Hepatic stellate cell (primary cell): Measurements from ENCODE around the gene SESN1.

Experiments
- DNase-seq: peaks from one replicate; pipeline ENCODE4 v3.0.0; 2011; ENCODE audit warnings: low spot score

The SESN1 gene

DNA sequence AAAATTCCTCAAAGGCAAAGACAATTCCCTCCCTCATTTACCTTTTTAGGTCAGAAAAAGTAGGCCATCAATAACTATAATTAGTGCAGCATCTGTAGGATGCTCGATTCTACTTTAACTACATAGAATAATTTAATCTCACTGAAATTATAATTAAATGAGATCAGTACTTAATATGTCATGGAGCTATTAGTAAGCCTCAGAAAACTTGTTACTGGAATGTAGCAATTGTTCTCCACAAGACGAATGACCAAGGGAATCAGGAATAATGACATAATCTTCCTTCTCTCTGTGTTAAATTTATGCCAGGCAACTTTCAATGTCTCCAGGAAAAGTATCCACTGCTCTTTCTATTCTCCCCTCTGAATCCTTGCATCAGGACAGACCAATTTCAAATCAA lies 34.1 kb downstream of the SESN1 start:
- DNase-seq, result no peak

DNA sequence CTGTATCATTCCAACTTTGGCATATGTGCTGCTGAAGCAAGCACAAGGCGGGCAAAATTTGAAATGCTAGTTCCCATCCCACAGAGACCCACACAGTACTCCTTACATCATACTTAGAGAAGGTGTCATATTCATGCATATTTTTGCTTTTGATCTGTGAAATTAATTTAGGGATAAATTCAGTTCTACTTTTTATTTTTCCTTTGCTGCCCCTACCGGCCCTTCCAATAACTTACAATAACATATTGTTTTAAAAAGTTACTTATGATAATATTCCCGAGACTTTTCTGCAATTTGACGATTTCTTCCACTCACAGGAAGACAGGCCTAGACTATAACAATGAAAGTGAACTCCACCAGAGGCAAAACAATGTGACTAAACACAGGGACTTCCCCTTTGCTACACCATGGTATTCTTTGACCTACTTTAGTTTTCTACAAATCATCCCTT lies 35.0 kb downstream of the SESN1 start:
- no peak for DNase-seq

DNA sequence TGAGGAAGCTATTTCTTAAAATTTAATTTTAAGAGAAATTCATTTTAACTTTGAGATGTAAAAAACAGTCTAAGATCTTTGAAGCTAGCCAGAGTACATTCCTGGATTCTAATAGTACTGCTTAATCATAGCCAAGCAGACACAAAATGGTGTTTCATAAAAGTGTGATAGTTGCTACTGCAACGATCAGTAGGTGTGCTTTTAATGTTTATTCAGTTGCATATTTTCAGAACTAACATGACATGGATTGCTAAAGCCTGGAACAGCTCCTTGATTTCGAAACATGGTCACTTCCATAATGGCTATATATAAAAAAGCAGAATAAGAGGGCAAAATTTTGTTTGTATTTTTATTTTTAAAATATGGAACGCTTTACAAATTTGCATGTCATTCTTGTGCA lies 35.5 kb downstream of the SESN1 start:
- no peak for DNase-seq

DNA sequence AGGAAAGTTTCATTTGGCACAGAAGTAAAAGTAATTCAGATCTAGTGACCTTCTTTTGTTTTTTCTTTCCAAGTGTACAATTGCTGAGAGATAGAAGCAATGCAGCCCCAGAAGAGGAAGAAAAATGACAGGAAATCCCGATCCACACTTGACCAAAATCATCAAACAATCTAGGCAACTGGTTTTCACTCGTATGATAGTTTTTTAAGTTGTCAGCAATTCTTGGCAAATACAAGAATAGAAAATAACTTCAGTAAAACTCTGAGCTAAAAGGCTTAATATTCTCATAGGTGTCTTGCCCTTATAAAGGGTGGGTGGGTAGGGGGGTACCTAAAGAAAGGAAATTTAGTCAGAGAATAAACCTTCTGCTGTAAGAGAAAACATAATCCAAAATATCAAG lies 36.0 kb downstream of the SESN1 start:
- DNase-seq, result no peak

DNA sequence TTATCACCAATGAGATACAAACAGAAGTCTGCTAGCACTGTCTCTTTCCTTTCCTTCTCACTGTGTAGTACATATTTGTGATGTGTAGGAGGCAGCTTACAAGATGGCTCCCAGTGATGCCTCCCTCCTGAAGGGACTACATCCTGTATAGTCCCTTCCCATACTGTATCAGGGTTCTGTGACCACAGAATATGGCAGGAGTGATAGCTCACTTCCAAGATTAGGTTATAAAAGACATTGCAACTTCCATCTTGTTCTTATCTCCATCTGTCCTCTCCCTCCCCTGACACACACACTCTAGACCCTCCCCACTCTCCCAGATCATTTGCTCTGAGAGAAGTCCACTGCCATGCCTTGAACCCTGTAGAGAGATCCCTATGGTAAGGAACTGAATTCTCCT lies 38.0 kb downstream of the SESN1 start:
- DNase-seq, result no peak

DNA sequence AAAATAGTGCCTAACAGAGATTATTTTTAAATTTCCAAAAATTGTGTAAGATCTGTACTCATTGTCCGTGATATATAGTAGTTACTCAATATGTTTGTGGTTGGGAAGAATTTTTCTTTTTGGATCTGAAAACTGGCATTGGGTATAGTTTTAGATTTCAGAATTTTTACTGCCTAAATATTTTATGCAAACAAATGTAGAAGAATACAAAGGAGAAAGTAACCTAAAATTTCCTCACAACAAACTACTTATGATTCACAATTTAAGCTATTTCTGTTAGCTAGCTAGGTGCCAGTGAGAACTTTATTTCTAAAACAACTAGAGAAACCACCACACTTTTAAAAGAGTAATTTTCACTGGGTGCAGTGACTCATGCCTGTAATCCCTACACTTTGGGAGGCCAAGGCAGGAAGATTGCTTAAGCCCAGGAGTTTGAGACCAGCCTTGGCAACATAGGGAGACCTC lies 38.8 kb downstream of the SESN1 start:
- DNase-seq, result no peak

DNA sequence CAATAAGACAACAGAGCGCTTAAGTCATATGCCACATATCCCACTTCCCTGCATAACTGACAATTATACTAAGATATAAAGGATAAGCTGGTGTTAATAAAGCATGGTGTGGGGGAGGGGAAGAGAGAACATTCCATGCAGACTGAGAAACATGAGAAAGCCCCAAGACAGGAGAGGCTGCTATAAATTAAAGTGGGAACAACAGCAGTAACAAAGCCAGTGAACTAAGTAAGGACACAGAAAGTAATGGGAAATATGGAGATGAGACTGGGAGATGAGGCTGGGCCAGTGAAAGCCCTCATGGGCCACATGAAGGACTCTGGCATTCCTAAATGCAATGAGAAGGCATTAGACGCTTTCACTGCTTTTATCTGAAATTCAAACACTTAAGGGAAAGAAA lies 41.3 kb downstream of the SESN1 start:
- no peak for DNase-seq

DNA sequence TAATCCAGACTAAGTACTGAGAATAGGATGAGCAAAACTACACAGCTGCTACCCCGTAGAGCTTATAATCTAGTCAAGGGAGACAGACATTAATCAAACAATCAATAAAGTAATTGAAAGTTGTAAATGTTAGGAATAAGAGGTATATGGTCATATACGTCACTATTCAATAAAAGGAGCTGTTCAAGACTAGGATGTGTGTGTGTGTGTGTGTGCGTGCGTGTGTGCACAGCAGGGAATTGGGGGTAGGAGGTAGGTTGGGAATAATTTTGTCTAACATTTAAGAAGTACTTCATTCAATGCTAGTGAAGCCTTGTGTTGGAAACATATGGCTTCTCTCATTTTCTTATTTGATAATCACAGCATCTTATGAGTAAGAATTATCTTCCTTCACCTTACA lies 41.8 kb downstream of the SESN1 start:
- DNase-seq, result no peak

DNA sequence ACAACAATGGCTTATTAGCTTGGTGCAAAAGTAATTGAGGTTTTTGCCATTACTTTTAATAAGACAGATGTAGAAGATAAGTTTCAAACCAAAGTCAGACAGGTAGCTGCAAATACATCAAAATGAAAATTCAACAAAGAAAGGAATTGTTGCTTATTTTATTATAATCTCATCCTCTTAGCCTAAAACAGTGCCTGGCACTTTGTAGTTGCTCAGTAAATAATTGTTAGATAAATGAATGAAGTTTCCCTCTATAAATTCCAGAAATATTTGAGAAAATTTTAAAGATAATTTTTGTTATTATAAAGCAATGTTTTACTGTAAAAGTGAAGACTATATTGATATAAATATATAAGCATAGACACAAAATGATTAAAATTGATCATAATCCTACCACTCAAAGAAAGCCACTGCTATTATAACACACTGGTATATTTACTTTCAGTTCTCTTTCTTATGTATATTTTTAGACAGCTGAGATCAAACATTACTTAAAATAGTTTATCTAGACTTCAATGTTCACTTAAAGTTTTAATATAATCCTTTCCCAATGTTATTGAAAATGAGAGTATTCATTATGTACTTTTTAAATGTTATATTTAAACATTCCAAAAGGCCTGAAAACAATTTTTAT lies 42.5 kb downstream of the SESN1 start:
- DNase-seq, result no peak

DNA sequence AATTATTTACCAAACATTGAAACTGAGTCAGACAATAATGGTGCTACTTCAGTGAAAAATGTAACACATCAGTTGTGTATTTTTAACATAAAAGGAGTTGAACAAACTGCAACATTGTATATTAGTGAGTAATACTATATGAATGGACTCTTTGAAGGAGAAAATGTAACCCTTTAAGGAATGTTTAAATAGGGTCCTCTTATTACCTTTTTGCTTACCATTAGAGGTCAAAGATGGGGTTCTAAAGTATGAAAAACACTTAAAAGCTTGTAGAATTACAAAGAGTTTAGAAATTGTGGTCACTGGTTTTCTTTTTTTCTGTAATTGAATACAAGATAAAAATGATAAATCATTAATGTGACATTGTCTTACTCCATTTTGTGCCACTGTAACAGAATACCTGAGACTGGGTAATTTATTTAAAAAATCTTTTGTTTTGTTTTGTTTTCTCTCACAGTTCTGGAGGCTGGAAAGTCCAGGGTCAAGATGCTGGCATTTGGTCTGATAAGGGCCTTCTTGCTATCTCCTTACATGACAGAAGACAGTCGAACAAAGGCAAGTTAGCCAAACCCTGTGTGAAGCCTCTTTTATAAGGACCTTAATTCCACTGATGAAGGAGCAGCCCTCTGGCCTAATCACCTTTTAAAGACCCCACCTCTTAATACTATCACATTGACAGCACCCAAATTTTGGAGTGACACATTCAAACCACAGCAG lies 43.2 kb downstream of the SESN1 start:
- DNase-seq, result no peak

DNA sequence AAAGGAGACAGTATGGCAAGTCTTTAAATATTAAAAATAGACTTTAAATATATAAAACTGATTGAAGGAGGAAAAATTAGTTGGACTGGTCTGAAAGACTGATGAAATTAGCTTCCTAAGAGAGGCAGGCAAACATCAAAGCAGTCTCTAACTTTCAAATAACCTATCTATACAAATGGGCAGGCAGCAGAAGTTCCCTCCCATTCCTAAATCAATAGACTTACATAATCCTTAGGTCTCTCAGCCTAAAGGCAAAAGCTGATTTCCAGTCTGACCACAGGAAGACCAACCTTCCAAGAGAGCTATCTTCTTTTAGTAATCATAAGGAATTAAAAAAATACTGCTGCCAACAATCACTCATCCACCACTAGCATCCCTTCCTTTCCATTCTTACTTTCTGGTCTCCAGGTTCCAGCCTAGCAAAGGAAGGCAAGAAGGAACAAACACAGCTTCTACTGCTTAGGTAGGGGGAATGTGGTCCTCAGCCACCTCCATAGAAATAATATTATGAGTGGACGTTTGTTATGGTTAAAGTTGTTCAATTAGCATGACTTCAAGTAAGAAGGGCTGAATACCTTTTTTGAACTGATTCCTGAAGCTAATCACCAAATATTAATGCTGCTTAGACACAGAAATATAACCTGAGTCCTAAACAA lies 44.1 kb downstream of the SESN1 start:
- DNase-seq, result no peak

DNA sequence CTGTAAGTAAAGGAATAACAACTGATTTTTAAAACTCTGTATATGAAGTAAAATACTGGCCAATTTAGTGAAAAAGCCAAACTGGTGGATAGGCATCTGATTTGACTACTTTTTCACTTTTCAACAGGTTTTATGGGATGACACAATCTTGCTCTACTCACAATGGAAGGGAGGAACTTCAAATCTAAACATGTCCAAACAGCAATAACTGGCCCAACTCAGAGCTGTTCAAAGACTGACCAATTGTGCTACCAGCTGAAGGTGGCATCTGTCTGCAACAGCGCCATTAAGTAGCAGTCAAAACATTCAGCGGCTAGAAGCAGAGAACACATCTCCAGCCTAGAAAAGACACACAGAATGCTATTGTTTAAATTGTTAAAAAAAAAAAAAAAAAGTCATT lies 44.6 kb downstream of the SESN1 start:
- no peak for DNase-seq

DNA sequence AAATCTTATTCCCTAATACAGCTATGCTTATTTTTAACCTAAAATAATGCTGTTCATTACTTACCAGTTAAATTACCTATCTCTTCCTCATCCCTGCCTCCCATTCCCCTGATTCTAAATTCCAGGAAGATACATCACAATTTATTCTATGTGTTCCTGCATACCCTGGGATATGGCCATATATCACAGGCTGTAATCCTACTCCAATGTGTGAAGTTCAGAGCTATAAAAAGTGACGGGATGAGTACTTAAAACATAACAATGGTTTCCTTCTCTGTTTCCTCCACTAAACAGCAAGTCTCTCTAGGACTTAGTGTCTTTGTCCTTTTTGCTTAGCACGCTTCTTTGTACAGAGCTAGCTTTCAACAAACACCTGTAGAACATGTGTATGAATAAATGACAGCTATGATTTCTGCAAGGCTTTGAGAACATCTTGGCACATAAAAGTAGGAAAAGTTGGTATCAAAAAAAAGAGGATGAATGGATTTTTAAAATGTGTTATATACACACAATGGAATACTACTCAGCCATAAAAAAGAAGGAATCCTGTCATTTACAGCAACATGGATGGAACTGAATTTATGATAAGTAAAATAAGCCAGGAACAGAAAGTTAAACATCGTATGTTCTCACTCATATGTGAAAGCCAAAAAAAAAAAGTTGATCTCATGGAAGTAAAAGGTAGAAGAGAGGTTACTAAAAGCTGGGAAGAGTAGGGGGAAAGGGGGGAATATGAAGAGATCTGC lies 45.8 kb downstream of the SESN1 start:
- no peak for DNase-seq

DNA sequence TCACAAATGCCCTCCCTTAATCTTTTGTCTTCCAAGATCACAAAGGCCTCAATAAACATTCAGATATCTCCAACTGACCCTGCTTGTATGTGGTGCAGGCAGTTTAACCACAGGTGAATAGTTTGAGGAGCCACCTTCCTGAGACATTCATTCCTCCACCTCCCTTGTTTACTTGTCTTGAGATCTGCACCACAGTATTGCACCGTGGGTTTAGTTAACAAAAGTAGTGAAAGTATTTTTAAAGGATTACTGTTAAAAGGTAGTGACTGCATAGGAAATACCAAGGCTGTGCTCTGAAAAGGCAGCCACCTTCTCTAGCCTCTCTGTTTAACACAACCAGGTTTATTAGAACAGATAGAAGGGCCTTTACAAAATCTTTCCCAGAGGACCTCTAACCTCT lies 46.5 kb downstream of the SESN1 start:
- no peak for DNase-seq

DNA sequence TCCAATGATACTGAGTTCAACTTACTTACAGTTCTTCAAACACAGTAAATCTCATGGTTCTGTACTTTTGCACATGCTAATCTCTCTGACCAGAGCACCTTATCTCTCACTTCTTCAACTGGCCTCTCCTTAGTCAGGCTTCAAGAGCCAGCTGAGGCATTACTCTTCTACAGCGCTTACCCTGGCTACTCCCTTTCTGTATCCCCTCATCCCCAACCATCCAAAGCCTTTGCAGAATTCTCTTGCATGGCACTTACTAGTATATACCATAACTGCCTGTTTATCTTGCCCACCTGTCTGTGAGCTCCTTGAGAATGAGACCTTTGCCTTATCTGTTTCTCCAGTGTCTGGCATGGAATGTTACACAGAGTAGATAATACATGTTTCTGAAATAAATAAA lies 49.2 kb downstream of the SESN1 start:
- no peak for DNase-seq

DNA sequence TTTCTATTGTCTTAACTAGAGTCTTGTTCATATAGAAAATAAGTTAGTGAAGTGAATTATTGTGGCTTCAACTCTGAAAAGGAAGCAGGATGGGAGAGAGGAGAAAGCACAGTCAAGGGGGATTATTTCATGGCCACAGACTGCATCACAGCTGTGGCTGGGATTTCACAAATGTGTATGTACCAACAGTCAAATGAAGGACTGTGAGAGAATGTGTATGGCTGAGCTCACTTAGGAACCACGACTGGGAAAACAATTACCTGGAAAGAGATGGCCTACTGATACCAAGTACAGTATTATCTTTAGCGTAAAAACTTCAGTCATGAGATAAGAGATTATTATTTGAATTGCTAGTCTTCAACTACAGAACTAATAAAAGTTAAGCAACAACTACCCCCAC lies 54.9 kb downstream of the SESN1 start:
- no peak for DNase-seq

DNA sequence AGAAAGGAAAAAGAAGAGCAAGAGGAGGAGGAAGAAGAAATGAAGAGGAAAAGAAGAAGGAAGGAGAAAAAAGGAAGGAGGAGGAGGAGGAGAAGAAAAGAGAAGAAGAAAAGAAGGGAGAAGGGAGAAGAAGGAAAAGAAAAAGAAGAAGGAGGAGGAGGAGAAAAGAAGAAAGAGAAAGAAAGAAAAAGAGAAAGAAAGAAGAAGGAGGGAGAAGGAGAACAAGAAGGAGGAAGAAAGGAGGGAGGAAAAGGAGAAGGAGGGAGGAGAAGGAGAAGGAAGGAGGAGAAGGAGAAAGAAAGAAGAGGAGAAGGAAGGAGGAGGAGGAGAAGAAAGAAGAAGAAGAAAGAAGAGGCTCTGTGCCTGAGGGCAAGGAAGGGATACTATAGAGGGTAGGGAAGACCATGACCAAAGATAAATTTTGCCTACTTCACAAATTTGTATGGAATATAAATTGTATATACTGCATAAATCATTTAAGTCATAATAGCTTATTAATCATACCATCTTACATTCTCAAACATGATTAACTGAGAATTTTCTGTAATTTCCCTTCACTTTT lies 55.7 kb downstream of the SESN1 start:
- DNase-seq, result no peak

DNA sequence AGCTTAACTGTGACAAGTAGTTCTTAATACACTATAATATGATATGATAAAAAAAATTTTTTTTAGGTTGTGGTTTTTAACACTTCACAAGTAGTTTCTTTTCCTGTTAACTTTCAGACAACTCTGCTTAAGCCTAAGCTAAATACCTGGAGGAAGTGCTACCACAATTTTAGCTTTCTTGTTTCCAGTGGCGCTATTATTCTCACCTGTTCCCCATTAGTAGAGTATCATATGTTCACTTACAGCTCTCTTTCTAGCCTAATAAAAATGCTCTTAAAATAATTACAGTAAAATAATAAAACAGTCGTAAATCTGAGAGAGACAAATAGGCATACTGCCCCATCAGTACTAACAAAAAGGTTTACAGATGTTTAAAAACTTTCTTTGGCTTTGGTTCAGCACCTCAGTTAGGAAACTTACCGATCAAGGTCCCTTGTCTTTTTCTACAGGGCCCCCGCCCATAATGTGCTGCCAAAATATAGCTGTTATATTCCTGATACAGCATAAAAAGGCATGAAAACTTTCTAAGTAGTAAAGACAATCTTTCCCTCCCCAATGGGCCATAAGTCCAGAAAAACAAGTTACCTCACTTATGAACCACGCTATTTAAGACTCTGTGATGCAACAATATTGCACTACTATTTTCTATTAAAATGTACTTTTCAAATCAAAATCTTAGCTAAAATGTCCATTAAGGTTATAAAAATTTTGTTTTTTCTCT lies 57.9 kb downstream of the SESN1 start:
- DNase-seq, result no peak

DNA sequence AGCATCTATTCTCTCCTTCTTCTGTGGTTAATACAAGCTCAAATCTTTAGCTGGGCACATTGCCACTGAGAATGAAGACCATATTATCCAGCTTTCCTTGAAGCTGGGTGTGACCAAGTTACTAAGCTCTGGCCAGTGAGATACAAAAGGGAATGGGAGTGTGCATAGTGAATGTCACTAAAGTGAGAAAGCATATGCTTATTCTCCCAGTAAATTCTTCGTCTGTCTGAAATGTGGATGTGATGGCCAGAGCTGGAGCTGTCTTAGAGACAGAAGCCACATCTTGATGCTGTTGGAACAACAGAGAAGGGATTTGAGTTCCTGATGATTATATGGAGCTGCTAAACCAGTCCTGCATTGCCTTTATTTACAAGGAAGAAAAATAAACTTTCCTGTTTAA lies 60.1 kb downstream of the SESN1 start:
- DNase-seq, result no peak

DNA sequence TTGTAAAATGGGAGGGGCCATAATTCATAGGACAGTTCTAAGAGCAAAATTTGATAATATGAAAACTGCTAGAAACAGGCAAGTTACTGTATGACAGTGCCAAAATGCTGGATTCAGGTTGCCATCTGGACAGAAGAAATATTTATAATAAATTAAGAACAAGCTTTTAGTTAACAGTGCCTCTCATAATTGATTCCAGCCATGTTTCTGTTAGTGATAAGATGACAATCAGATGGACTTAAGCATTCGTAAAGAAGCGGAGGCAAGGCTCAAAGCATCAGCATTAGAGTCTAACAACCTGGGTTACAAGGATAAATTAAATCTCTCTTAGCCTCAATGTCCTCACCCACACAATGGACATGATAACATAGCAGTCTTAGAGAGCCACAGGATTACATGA lies 61.0 kb downstream of the SESN1 start:
- no peak for DNase-seq

DNA sequence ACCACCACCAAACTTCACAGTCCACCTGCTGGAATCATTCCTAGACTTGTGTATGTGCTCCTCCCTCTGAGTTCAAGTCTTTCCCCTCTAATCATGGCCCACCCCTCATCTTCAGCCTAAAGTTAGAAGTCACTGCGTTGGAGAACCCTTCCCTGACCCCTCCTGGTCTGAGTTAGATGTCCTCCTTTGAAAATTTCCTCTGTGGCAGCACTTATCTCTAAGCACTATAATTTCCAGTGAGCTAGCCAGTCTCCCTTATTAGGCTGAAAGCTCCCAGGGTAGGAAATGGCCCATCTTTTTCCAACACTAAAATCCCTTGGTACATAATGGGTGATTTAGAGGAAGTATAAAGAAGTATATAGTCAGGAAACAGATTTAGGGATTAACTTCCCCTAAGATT lies 63.2 kb downstream of the SESN1 start:
- no peak for DNase-seq

DNA sequence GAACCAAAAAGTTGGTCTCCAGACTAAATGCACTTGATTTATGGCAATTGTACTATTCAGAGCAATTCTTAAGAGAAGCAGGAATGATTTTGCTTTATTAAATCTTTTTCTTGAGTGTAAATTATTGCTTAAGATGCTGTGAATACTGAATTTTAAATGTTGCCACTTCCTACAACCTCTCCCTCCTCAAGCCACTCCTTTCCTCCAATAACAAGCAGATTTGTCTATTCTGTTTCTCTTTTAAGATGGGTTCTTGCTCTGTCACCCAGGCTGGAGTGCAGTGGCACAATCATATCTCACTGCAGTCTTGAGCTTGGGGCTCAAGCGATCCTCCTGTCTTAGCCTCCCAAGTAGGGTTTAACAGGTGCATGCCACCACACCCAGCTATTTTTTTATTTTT lies 65.3 kb downstream of the SESN1 start:
- DNase-seq, result no peak
